Ishikawa (cell line): Measurements from ENCODE around the gene TFB1M.

Experiments used
- CEBPB ChIP-seq: IDR thresholded peaks from 2 replicates; pipeline ENCODE4 v1.6.1; 2012
- CREB1 ChIP-seq: IDR thresholded peaks from 2 replicates; pipeline ENCODE4 v1.6.1; 2012; ENCODE audit warnings: low read depth
- EGR1 ChIP-seq: IDR thresholded peaks from 2 replicates; pipeline ENCODE4 v1.6.1; 2012
- EP300 ChIP-seq: IDR thresholded peaks from 2 replicates; pipeline ENCODE4 v1.6.1; 2012; ENCODE audit warnings: borderline replicate concordance
- FOXM1 ChIP-seq: IDR thresholded peaks from 2 replicates; pipeline ENCODE4 v1.6.1; 2012; ENCODE audit warnings: low read depth, borderline replicate concordance
- RAD21 ChIP-seq: IDR thresholded peaks from 2 replicates; pipeline ENCODE4 v1.6.1; 2012; ENCODE audit warnings: low read depth
- TAF1 ChIP-seq: IDR thresholded peaks from 2 replicates; pipeline ENCODE4 v1.6.1; 2012; ENCODE audit warnings: low read depth, mild to moderate bottlenecking
- TCF12 ChIP-seq: IDR thresholded peaks from 2 replicates; pipeline ENCODE4 v1.6.1; 2012; ENCODE audit warnings: low read depth
- TEAD4 ChIP-seq: IDR thresholded peaks from 2 replicates; pipeline ENCODE4 v1.6.1; 2012
- YY1 ChIP-seq: IDR thresholded peaks from 2 replicates; pipeline ENCODE4 v1.6.1; 2012; ENCODE audit warnings: low read depth
- TF ChIP-seq, protein P1 (sequence below): IDR thresholded peaks from 2 replicates; pipeline ENCODE4 v1.6.1; 2012; ENCODE audit warnings: low read depth, mild to moderate bottlenecking
- TF ChIP-seq, protein P2 (sequence below): IDR thresholded peaks from 2 replicates; pipeline ENCODE4 v1.6.1; 2012

DNA sequence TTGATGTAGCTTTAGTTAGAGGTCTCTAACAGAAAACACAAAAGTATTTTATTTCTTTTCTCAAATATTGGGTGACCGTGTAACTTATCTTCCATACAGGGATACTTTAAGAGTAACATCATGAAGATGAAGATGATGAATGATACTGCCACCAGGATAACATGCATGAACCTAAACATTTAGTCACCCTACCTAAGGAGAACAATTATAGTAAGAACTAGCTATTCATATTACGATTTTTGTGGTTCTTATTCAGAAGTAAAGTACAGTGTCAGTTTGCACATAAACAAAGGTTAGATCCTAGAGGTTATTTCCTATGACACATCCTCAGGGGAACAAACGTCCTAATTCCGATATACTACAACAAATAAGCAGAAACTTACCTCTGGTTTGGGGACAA lies 29.5 kb downstream of the TFB1M start:
- TF ChIP-seq FOXM1 (no peak), EGR1 (no peak), TEAD4 (no peak), EP300 (no peak), CEBPB (no peak), CREB1 (no peak), RAD21 (no peak), TAF1 (no peak), YY1 (no peak), TCF12 (no peak)
- TF ChIP-seq, protein P1, sequence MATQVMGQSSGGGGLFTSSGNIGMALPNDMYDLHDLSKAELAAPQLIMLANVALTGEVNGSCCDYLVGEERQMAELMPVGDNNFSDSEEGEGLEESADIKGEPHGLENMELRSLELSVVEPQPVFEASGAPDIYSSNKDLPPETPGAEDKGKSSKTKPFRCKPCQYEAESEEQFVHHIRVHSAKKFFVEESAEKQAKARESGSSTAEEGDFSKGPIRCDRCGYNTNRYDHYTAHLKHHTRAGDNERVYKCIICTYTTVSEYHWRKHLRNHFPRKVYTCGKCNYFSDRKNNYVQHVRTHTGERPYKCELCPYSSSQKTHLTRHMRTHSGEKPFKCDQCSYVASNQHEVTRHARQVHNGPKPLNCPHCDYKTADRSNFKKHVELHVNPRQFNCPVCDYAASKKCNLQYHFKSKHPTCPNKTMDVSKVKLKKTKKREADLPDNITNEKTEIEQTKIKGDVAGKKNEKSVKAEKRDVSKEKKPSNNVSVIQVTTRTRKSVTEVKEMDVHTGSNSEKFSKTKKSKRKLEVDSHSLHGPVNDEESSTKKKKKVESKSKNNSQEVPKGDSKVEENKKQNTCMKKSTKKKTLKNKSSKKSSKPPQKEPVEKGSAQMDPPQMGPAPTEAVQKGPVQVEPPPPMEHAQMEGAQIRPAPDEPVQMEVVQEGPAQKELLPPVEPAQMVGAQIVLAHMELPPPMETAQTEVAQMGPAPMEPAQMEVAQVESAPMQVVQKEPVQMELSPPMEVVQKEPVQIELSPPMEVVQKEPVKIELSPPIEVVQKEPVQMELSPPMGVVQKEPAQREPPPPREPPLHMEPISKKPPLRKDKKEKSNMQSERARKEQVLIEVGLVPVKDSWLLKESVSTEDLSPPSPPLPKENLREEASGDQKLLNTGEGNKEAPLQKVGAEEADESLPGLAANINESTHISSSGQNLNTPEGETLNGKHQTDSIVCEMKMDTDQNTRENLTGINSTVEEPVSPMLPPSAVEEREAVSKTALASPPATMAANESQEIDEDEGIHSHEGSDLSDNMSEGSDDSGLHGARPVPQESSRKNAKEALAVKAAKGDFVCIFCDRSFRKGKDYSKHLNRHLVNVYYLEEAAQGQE, result no peak
- TF ChIP-seq, protein P2, sequence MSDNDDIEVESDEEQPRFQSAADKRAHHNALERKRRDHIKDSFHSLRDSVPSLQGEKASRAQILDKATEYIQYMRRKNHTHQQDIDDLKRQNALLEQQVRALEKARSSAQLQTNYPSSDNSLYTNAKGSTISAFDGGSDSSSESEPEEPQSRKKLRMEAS, result no peak
